ENCODE data around the gene RCAN3.
"Not testable (repeated sequence)": the region's sequence is repeated elsewhere in the genome, so short reads cannot be mapped to it uniquely, and the experiment has no call there.

The RCAN3 gene

GRCh38 chr1:24548070-24548469, 45.4 kb downstream of the RCAN3 start:
- DNase-seq (ENCODE audit: low read depth in 2 of 2, low spot score in 1 of 2), result no peak

- DNase-seq (ENCODE audit: low read depth in 2 of 2, low spot score in 1 of 2), result not testable (repeated sequence)
Observed at GRCh38 chr1:24549210-24549609, 46.6 kb downstream of the RCAN3 start.

GRCh38 chr1:24551290-24551959, 48.8 kb downstream of the RCAN3 start:
- no peak for DNase-seq (ENCODE audit: low read depth in 2 of 2, low spot score in 1 of 2)

- no peak for DNase-seq (ENCODE audit: low read depth in 2 of 2, low spot score in 1 of 2)
Observed at GRCh38 chr1:24551960-24552571, 49.4 kb downstream of the RCAN3 start.

GRCh38 chr1:24553931-24554330, 51.3 kb downstream of the RCAN3 start:
- DNase-seq (ENCODE audit: low read depth in 2 of 2, low spot score in 1 of 2), result no peak

- no peak for DNase-seq (ENCODE audit: low read depth in 2 of 2, low spot score in 1 of 2)
Observed at GRCh38 chr1:24554714-24555113, 52.1 kb downstream of the RCAN3 start.

- DNase-seq (ENCODE audit: low read depth in 2 of 2, low spot score in 1 of 2), result peak in 1 of 2 donors; percentile 20
Observed at GRCh38 chr1:24555591-24556413, 53.2 kb downstream of the RCAN3 start, which contains the start of gene NCMAP. TSS of gene NCMAP (plus strand) at chr1:24556087. CDS start at chr1:24595431, 39,344 bp downstream.

GRCh38 chr1:24556414-24556795, 53.8 kb downstream of the RCAN3 start:
- no peak for DNase-seq (ENCODE audit: low read depth in 2 of 2, low spot score in 1 of 2)

- no peak for DNase-seq (ENCODE audit: low read depth in 2 of 2, low spot score in 1 of 2)
Observed at GRCh38 chr1:24557220-24557619, 54.6 kb downstream of the RCAN3 start.

GRCh38 chr1:24557711-24558131, 55.1 kb downstream of the RCAN3 start:
- no peak for DNase-seq (ENCODE audit: low read depth in 2 of 2, low spot score in 1 of 2)

- DNase-seq (ENCODE audit: low read depth in 2 of 2, low spot score in 1 of 2), result no peak
Observed at GRCh38 chr1:24558455-24558854, 55.8 kb downstream of the RCAN3 start.

GRCh38 chr1:24558902-24559791, 56.5 kb downstream of the RCAN3 start:
- DNase-seq (ENCODE audit: low read depth in 2 of 2, low spot score in 1 of 2), result no peak

GRCh38 chr1:24560361-24560760, 57.7 kb downstream of the RCAN3 start:
- DNase-seq (ENCODE audit: low read depth in 2 of 2, low spot score in 1 of 2), result no peak

- no peak for DNase-seq (ENCODE audit: low read depth in 2 of 2, low spot score in 1 of 2)
Observed at GRCh38 chr1:24562625-24563024, 60.0 kb downstream of the RCAN3 start.

GRCh38 chr1:24564695-24565094, 62.1 kb downstream of the RCAN3 start:
- DNase-seq (ENCODE audit: low read depth in 2 of 2, low spot score in 1 of 2), result no peak

- DNase-seq (ENCODE audit: low read depth in 2 of 2, low spot score in 1 of 2), result no peak
Observed at GRCh38 chr1:24566236-24566867, 63.7 kb downstream of the RCAN3 start.

GRCh38 chr1:24567792-24568388, 65.3 kb downstream of the RCAN3 start:
- DNase-seq (ENCODE audit: low read depth in 2 of 2, low spot score in 1 of 2), result no peak

GRCh38 chr1:24568475-24568874, 65.8 kb downstream of the RCAN3 start:
- DNase-seq (ENCODE audit: low read depth in 2 of 2, low spot score in 1 of 2), result no peak

- no peak for DNase-seq (ENCODE audit: low read depth in 2 of 2, low spot score in 1 of 2)
Observed at GRCh38 chr1:24570265-24571125, 67.9 kb downstream of the RCAN3 start.
